Measurements from ENCODE around the gene CHD8. TPM values are rescaled to one million over a fixed set of nuclear protein-coding genes. Genes with fewer than 3 reads are reported as not detected.

The CHD8 gene
- total RNA-seq, 1 experiment from 2014 or later, result 93.1 TPM

GRCh38 chr14:21356511-21356910 is 99.4 kb downstream of the CHD8 start:
- intact Hi-C loops (cut with micrococcal nuclease; ENCODE audit: unreplicated experiment), result no loop called here
- CTCF ChIA-PET, result no interaction called here
- DNase-seq, result no peak
- Mint-ChIP-seq H3K9me3 (ENCODE audit: low read depth, unreplicated experiment) (no peaks in the 10 kb centered on the region), H3K27me3 (ENCODE audit: unreplicated experiment) (no peaks in the 10 kb centered on the region), H3K4me3 (ENCODE audit: low read depth, unreplicated experiment) (no peak overlapping the region), H3K4me1 (ENCODE audit: low read depth, unreplicated experiment) (no peaks in the 10 kb centered on the region), H3K27ac (ENCODE audit: unreplicated experiment) (no peak overlapping the region), H3K36me3 (ENCODE audit: insufficient read depth, unreplicated experiment) (peaks cover 69% of the 10 kb centered on the region)
- BruUV-seq (replicated peaks), result no TSS peak
- no peak for TF ChIP-seq CTCF (IDR thresholded peaks at IDR 0.05; ENCODE audit: unreplicated experiment)

GRCh38 chr14:21352587-21352986 is 103.3 kb downstream of the CHD8 start:
- Mint-ChIP-seq H3K4me3 (ENCODE audit: low read depth, unreplicated experiment) (no peak overlapping the region), H3K27me3 (ENCODE audit: unreplicated experiment) (no peaks in the 10 kb centered on the region), H3K4me1 (ENCODE audit: low read depth, unreplicated experiment) (no peaks in the 10 kb centered on the region), H3K36me3 (ENCODE audit: insufficient read depth, unreplicated experiment) (peaks cover 41% of the 10 kb centered on the region), H3K27ac (ENCODE audit: unreplicated experiment) (no peak overlapping the region), H3K9me3 (ENCODE audit: low read depth, unreplicated experiment) (no peaks in the 10 kb centered on the region)
- no peak for DNase-seq
- BruUV-seq (replicated peaks), result no TSS peak
- TF ChIP-seq CTCF (IDR thresholded peaks at IDR 0.05; ENCODE audit: unreplicated experiment), result no peak
- CTCF ChIA-PET, result no interaction called here
- intact Hi-C loops (cut with micrococcal nuclease; ENCODE audit: unreplicated experiment), result no loop called here

GRCh38 chr14:21350539-21350938 is 105.4 kb downstream of the CHD8 start:
- CTCF ChIA-PET, result no interaction called here
- H3K4me1 Mint-ChIP-seq (ENCODE audit: low read depth, unreplicated experiment), result no peaks in the 10 kb centered on the region
- H3K27me3 Mint-ChIP-seq (ENCODE audit: unreplicated experiment), result no peaks in the 10 kb centered on the region
- no peak for DNase-seq
- intact Hi-C loops (cut with micrococcal nuclease; ENCODE audit: unreplicated experiment), result no loop called here
- H3K27ac Mint-ChIP-seq (ENCODE audit: unreplicated experiment), result no peak overlapping the region
- BruUV-seq (replicated peaks), result no TSS peak
- no peak overlapping the region for H3K4me3 Mint-ChIP-seq (ENCODE audit: low read depth, unreplicated experiment)
- TF ChIP-seq CTCF (IDR thresholded peaks at IDR 0.05; ENCODE audit: unreplicated experiment), result no peak
- H3K36me3 Mint-ChIP-seq (ENCODE audit: insufficient read depth, unreplicated experiment), result peaks cover 28% of the 10 kb centered on the region
- no peaks in the 10 kb centered on the region for H3K9me3 Mint-ChIP-seq (ENCODE audit: low read depth, unreplicated experiment)

- no TSS peak for BruUV-seq (replicated peaks)
- intact Hi-C loops (cut with micrococcal nuclease; ENCODE audit: unreplicated experiment), result no loop called here
- H3K36me3 Mint-ChIP-seq (ENCODE audit: insufficient read depth, unreplicated experiment), result peaks cover 6% of the 10 kb centered on the region
- CTCF ChIA-PET, result no interaction called here
- H3K27ac Mint-ChIP-seq (ENCODE audit: unreplicated experiment), result no peak overlapping the region
- H3K4me1 Mint-ChIP-seq (ENCODE audit: low read depth, unreplicated experiment), result no peaks in the 10 kb centered on the region
- no peak for DNase-seq
- no peak for TF ChIP-seq CTCF (IDR thresholded peaks at IDR 0.05; ENCODE audit: unreplicated experiment)
- H3K4me3 Mint-ChIP-seq (ENCODE audit: low read depth, unreplicated experiment), result no peak overlapping the region
- no peaks in the 10 kb centered on the region for H3K27me3 Mint-ChIP-seq (ENCODE audit: unreplicated experiment)
- no peaks in the 10 kb centered on the region for H3K9me3 Mint-ChIP-seq (ENCODE audit: low read depth, unreplicated experiment)
Measured at GRCh38 chr14:21347201-21347600, 108.7 kb downstream of the CHD8 start.

Data from Calu3 (cell line).